Measurements from ENCODE around the gene CLEC11A. TPM values are rescaled to one million over a fixed set of nuclear protein-coding genes. Genes with fewer than 3 reads are reported as not detected.

CLEC11A gene
- total and polyA plus RNA-seq, 4 donors = 2.4 to 11.0 (median 5.5) TPM

DNA sequence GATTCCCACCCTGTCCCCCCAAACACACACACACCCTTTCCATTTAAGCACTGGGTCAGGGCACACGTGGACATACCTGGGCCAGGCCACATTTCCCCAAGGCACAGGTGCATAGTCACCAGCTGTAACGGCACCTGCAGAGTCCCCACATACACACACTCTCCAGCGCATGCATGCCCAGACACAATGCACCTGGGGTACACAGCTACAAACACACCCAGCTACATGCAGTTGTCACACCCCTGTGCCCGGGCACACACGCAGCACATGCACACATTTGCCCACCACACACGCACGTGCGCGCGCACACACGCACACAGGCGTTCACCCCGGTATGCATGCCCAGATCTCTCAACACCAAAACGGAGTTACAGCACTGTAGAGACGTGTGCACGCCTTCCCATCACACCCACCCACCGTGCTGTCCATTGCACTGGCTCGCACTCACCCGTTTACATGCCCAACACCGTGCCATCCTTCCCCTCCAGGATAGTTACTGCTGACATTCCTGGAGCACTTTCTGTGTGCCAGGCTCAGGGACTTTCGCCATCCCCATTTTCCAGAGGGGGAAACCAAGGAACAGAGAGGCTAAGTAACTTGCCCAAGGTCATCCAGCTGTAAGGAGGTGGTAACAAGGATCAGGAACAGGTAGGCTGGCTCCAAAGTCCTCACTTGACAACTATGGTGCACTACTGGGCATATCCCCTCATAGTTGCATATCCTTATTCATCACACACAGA lies 2.8 kb upstream of the CLEC11A start:
- 52% methylated on average over 21 of the region's 21 CpGs for WGBS
- Histone ChIP-seq H3K9me3 (ENCODE audit: control insufficient read depth in 4 of 4, low read length in 3 of 4) (no peaks in the 10 kb centered on the region), H3K9ac (ENCODE audit: low read depth in 1 of 2, low read length in 2 of 2) (no peak overlapping the region), H3K27ac (ENCODE audit: low read depth in 1 of 2, low read length in 2 of 2) (no peak overlapping the region), H3K4me3 (ENCODE audit: low read depth in 1 of 3, low read length in 3 of 3) (no peak overlapping the region), H3K36me3 (ENCODE audit: control insufficient read depth in 4 of 4, insufficient read depth in 3 of 4, low read depth in 1 of 4, low read length in 3 of 4) (no peaks in the 10 kb centered on the region), H3K27me3 (ENCODE audit: control insufficient read depth in 4 of 4, insufficient read depth in 4 of 4, low read length in 3 of 4) (peaks cover 0 to 7% (median 3%) of the 10 kb centered on the region in 4 donors), H3K4me1 (ENCODE audit: control insufficient read depth in 4 of 4, insufficient read depth in 4 of 4, low read length in 3 of 4) (peaks cover 4 to 18% (median 7%) of the 10 kb centered on the region in 4 donors)
- DNase-seq (ENCODE audit: low spot score) = no peak
- TF ChIP-seq JUND (IDR thresholded peaks at IDR 0.05) (no peak), EGR1 (IDR thresholded peaks at IDR 0.05; ENCODE audit: low read depth in 2 of 2) (no peak), NR2F2 (IDR thresholded peaks at IDR 0.05) (no peak)
- TF ChIP-seq, protein P1, sequence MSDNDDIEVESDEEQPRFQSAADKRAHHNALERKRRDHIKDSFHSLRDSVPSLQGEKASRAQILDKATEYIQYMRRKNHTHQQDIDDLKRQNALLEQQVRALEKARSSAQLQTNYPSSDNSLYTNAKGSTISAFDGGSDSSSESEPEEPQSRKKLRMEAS (IDR thresholded peaks at IDR 0.05) = no peak

DNA sequence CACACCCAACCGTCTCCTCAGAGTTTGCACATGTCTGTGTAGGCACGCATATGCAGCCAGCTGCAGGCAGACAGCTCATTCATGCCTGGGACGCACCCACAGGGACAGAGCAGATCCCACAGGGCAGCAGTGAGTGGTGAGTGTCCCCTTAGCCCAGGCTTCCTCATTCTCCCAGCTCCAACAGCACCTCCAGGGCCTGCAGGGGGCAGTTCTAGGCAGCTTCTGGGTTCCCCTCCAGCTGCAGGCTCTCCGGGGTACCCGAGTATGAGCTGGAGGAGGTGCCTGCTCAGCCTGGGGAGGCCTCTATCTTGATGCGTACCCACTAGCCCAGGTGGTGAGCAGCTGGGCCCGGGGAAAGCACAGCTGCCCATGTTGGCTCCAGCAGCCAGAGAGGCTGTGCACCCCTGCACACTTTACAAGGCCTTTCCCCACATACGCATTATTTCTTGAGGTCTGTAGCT lies 2.2 kb upstream of the CLEC11A start:
- Histone ChIP-seq H3K4me1 (ENCODE audit: control insufficient read depth in 4 of 4, insufficient read depth in 4 of 4, low read length in 3 of 4) (peaks cover 4 to 23% (median 13%) of the 10 kb centered on the region in 4 donors), H3K9ac (ENCODE audit: low read depth in 1 of 2, low read length in 2 of 2) (no peak overlapping the region), H3K27ac (ENCODE audit: low read depth in 1 of 2, low read length in 2 of 2) (no peak overlapping the region), H3K36me3 (ENCODE audit: control insufficient read depth in 4 of 4, insufficient read depth in 3 of 4, low read depth in 1 of 4, low read length in 3 of 4) (no peaks in the 10 kb centered on the region), H3K27me3 (ENCODE audit: control insufficient read depth in 4 of 4, insufficient read depth in 4 of 4, low read length in 3 of 4) (peaks cover 0 to 7% (median 3%) of the 10 kb centered on the region in 4 donors), H3K4me3 (ENCODE audit: low read depth in 1 of 3, low read length in 3 of 3) (no peak overlapping the region), H3K9me3 (ENCODE audit: control insufficient read depth in 4 of 4, low read length in 3 of 4) (no peaks in the 10 kb centered on the region)
- TF ChIP-seq GABPA (IDR thresholded peaks at IDR 0.05 in 1 of 2, conservative IDR thresholded peaks at IDR 0.05 in 1 of 2) (no peak), YY1 (IDR thresholded peaks at IDR 0.05) (no peak), HNF4G (IDR thresholded peaks at IDR 0.05) (no peak), SP1 (IDR thresholded peaks at IDR 0.05) (no peak), JUND (IDR thresholded peaks at IDR 0.05) (no peak), NR2F2 (IDR thresholded peaks at IDR 0.05) (no peak), EGR1 (IDR thresholded peaks at IDR 0.05; ENCODE audit: low read depth in 2 of 2) (no peak), FOXA2 (IDR thresholded peaks at IDR 0.05) (no peak), TAF1 (conservative IDR thresholded peaks at IDR 0.05) (no peak), RXRA (IDR thresholded peaks at IDR 0.05) (no peak), FOXA1 (IDR thresholded peaks at IDR 0.05) (no peak)
- TF ChIP-seq, protein P2, sequence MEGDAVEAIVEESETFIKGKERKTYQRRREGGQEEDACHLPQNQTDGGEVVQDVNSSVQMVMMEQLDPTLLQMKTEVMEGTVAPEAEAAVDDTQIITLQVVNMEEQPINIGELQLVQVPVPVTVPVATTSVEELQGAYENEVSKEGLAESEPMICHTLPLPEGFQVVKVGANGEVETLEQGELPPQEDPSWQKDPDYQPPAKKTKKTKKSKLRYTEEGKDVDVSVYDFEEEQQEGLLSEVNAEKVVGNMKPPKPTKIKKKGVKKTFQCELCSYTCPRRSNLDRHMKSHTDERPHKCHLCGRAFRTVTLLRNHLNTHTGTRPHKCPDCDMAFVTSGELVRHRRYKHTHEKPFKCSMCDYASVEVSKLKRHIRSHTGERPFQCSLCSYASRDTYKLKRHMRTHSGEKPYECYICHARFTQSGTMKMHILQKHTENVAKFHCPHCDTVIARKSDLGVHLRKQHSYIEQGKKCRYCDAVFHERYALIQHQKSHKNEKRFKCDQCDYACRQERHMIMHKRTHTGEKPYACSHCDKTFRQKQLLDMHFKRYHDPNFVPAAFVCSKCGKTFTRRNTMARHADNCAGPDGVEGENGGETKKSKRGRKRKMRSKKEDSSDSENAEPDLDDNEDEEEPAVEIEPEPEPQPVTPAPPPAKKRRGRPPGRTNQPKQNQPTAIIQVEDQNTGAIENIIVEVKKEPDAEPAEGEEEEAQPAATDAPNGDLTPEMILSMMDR (IDR thresholded peaks at IDR 0.05; ENCODE audit: low read depth, low read length, missing input control) = no peak
- TF ChIP-seq, protein P3, sequence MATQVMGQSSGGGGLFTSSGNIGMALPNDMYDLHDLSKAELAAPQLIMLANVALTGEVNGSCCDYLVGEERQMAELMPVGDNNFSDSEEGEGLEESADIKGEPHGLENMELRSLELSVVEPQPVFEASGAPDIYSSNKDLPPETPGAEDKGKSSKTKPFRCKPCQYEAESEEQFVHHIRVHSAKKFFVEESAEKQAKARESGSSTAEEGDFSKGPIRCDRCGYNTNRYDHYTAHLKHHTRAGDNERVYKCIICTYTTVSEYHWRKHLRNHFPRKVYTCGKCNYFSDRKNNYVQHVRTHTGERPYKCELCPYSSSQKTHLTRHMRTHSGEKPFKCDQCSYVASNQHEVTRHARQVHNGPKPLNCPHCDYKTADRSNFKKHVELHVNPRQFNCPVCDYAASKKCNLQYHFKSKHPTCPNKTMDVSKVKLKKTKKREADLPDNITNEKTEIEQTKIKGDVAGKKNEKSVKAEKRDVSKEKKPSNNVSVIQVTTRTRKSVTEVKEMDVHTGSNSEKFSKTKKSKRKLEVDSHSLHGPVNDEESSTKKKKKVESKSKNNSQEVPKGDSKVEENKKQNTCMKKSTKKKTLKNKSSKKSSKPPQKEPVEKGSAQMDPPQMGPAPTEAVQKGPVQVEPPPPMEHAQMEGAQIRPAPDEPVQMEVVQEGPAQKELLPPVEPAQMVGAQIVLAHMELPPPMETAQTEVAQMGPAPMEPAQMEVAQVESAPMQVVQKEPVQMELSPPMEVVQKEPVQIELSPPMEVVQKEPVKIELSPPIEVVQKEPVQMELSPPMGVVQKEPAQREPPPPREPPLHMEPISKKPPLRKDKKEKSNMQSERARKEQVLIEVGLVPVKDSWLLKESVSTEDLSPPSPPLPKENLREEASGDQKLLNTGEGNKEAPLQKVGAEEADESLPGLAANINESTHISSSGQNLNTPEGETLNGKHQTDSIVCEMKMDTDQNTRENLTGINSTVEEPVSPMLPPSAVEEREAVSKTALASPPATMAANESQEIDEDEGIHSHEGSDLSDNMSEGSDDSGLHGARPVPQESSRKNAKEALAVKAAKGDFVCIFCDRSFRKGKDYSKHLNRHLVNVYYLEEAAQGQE (IDR thresholded peaks at IDR 0.05) = no peak
- TF ChIP-seq, protein P4, sequence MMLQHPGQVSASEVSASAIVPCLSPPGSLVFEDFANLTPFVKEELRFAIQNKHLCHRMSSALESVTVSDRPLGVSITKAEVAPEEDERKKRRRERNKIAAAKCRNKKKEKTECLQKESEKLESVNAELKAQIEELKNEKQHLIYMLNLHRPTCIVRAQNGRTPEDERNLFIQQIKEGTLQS (IDR thresholded peaks at IDR 0.05) = no peak
- no peak for DNase-seq (ENCODE audit: low spot score)
- WGBS = 39% methylated on average over 8 of the region's 8 CpGs

Data from liver (tissue), 9 donors.